Islet precursor cell (in vitro differentiated cells): ENCODE results near the gene PTPRD.

Experiments used
- DNase-seq: peaks from one replicate; pipeline ENCODE4 v3.0.0-alpha.2; 2018

The PTPRD gene

GRCh38 chr9:8338767-8339510, 2273.9 kb downstream of the PTPRD start:
- DNase-seq = no peak

- DNase-seq = no peak
These were observed 2274.7 kb downstream of the PTPRD start for GRCh38 chr9:8337834-8338766.

- no peak for DNase-seq
These were observed 2279.9 kb downstream of the PTPRD start for GRCh38 chr9:8332871-8333270.

GRCh38 chr9:8332331-8332650, 2280.5 kb downstream of the PTPRD start:
- no peak for DNase-seq

- DNase-seq = no peak
These were observed 2281.1 kb downstream of the PTPRD start for GRCh38 chr9:8331507-8332330.

- DNase-seq = no peak
These were observed 2283.1 kb downstream of the PTPRD start for GRCh38 chr9:8329561-8330283.

- no peak for DNase-seq
These were observed 2297.6 kb downstream of the PTPRD start for GRCh38 chr9:8315211-8315610.

- DNase-seq = no peak
These were observed 2303.5 kb downstream of the PTPRD start for GRCh38 chr9:8309258-8309657.

- DNase-seq = no peak
These were observed 2308.1 kb downstream of the PTPRD start for GRCh38 chr9:8304720-8305119.

GRCh38 chr9:8301296-8301695, 2311.5 kb downstream of the PTPRD start:
- DNase-seq = no peak

GRCh38 chr9:8297047-8297446, 2315.8 kb downstream of the PTPRD start:
- DNase-seq = no peak

GRCh38 chr9:8292657-8293056, 2320.1 kb downstream of the PTPRD start:
- DNase-seq = no peak

- DNase-seq = no peak
These were observed 2323.1 kb downstream of the PTPRD start for GRCh38 chr9:8289681-8290080.

GRCh38 chr9:8287970-8288369, 2324.8 kb downstream of the PTPRD start:
- DNase-seq = no peak

- DNase-seq = no peak
These were observed 2325.3 kb downstream of the PTPRD start for GRCh38 chr9:8287501-8287900.

- no peak for DNase-seq
These were observed 2327.9 kb downstream of the PTPRD start for GRCh38 chr9:8284884-8285283.

- DNase-seq = no peak
These were observed 2330.3 kb downstream of the PTPRD start for GRCh38 chr9:8282535-8282934.

GRCh38 chr9:8280811-8281210, 2332.0 kb downstream of the PTPRD start:
- no peak for DNase-seq

- no peak for DNase-seq
These were observed 2334.8 kb downstream of the PTPRD start for GRCh38 chr9:8278048-8278447.

- no peak for DNase-seq
These were observed 2342.6 kb downstream of the PTPRD start for GRCh38 chr9:8270235-8270634.

- no peak for DNase-seq
These were observed 2343.9 kb downstream of the PTPRD start for GRCh38 chr9:8268881-8269280.

- no peak for DNase-seq
These were observed 2344.5 kb downstream of the PTPRD start for GRCh38 chr9:8268216-8268878.
